GM18873 (cell line): ENCODE measurements around the gene ZNF467.

Experiments used
- ATAC-seq: cut with Tn5 transposase; IDR thresholded peaks from one replicate; pipeline ENCODE4 v1.9.1; 2021; ENCODE audit warnings: mild to moderate bottlenecking, moderate library complexity, moderate number of reproducible peaks; ENCODE audit not compliant: unreplicated experiment, low FRiP score

Gene ZNF467

GRCh38 chr7:149773446-149774236 lies at the start of gene ZNF467:
Gene ZNF467 (minus strand): TSS chr7:149773588. CDS start chr7:149771032, 2,556 bp downstream.
- no peak for ATAC-seq

GRCh38 chr7:149822353-149822943 lies 49.1 kb upstream of the ZNF467 start:
- ATAC-seq = no peak

- ATAC-seq = no peak
Observed at GRCh38 chr7:149821191-149822148, 48.1 kb upstream of the ZNF467 start.

- no peak for ATAC-seq
Observed at GRCh38 chr7:149820622-149821190, 47.3 kb upstream of the ZNF467 start.

- no peak for ATAC-seq
Observed at GRCh38 chr7:149819961-149820340, 46.6 kb upstream of the ZNF467 start.

GRCh38 chr7:149819141-149819960 lies 46.0 kb upstream of the ZNF467 start:
- no peak for ATAC-seq

GRCh38 chr7:149818536-149818840 lies 45.1 kb upstream of the ZNF467 start:
- ATAC-seq = no peak

GRCh38 chr7:149817836-149818535 lies 44.6 kb upstream of the ZNF467 start:
- no peak for ATAC-seq

GRCh38 chr7:149817301-149817771 lies 43.9 kb upstream of the ZNF467 start:
- no peak for ATAC-seq

- ATAC-seq = no peak
Observed at GRCh38 chr7:149816794-149817193, 43.4 kb upstream of the ZNF467 start.

GRCh38 chr7:149816267-149816751 lies 42.9 kb upstream of the ZNF467 start:
- ATAC-seq = no peak

- no peak for ATAC-seq
Observed at GRCh38 chr7:149815661-149816266, 42.4 kb upstream of the ZNF467 start.

GRCh38 chr7:149815121-149815520 lies 41.7 kb upstream of the ZNF467 start:
- ATAC-seq = no peak

GRCh38 chr7:149814494-149814893 lies 41.1 kb upstream of the ZNF467 start:
- ATAC-seq = no peak

- no peak for ATAC-seq
Observed at GRCh38 chr7:149813254-149814035, 40.1 kb upstream of the ZNF467 start.

- ATAC-seq = no peak
Observed at GRCh38 chr7:149811831-149812490, 38.6 kb upstream of the ZNF467 start.

GRCh38 chr7:149811221-149811620 lies 37.8 kb upstream of the ZNF467 start:
- no peak for ATAC-seq
